ENCODE results near the gene SERPINB6.
A peak's percentile ranks its signal among the peaks of the same experiment; 100 is the strongest.

Gene SERPINB6

GRCh38 chr6:2900221-2900807, 71.1 kb downstream of the SERPINB6 start:
- H3F3A ChIP-seq (ENCODE audit: insufficient read depth, low read length) = no peaks in the 10 kb centered on the region
- peaks cover 71% of the 10 kb centered on the region for H3K36me3 ChIP-seq (ENCODE audit: insufficient read depth, low read length)
- H3K27me3 ChIP-seq (ENCODE audit: insufficient read depth, low read length) = no peaks in the 10 kb centered on the region
- peak overlapping the region; percentile 96; the same call in 1 of the 2 replicates for H3K9ac ChIP-seq (ENCODE audit: low read length)
- no peaks in the 10 kb centered on the region for H3K9me2 ChIP-seq (ENCODE audit: low read depth, low read length)
- no peaks in the 10 kb centered on the region for H4K20me1 ChIP-seq (ENCODE audit: insufficient read depth, low read length)
- no peak overlapping the region for H2AFZ ChIP-seq (ENCODE audit: low read length)
- peak overlapping the region; percentile 86 for H3K27ac ChIP-seq (ENCODE audit: low read depth, low read length, poor library complexity, severe bottlenecking)
- H3K4me1 ChIP-seq (ENCODE audit: insufficient read depth, low read length, severe bottlenecking) = peaks cover 63% of the 10 kb centered on the region
- TF ChIP-seq CTCF (IDR thresholded peaks at IDR 0.05; ENCODE audit: low read length) (no peak), EZH2 (IDR thresholded peaks at IDR 0.05; ENCODE audit: borderline replicate concordance, low read length) (no peak)
- no peaks in the 10 kb centered on the region for H3K9me3 ChIP-seq (ENCODE audit: low read length)
- peak overlapping the region; percentile 81 for H3K4me2 ChIP-seq (ENCODE audit: low read length)
- H3K79me2 ChIP-seq (ENCODE audit: insufficient read depth, low read length) = peaks cover 35% of the 10 kb centered on the region
- H3K4me3 ChIP-seq (ENCODE audit: low read depth, low read length, poor library complexity, severe bottlenecking) = peak overlapping the region; percentile 92

- Histone ChIP-seq H4K20me1 (ENCODE audit: insufficient read depth, low read length) (no peaks in the 10 kb centered on the region), H3K9ac (ENCODE audit: low read length) (peak overlapping the region; percentile 96; the same call in 1 of the 2 replicates), H3K27me3 (ENCODE audit: insufficient read depth, low read length) (no peaks in the 10 kb centered on the region), H3K4me1 (ENCODE audit: insufficient read depth, low read length, severe bottlenecking) (peaks cover 56% of the 10 kb centered on the region), H3F3A (ENCODE audit: insufficient read depth, low read length) (no peaks in the 10 kb centered on the region), H3K9me2 (ENCODE audit: low read depth, low read length) (no peaks in the 10 kb centered on the region), H2AFZ (ENCODE audit: low read length) (no peak overlapping the region), H3K36me3 (ENCODE audit: insufficient read depth, low read length) (peaks cover 78% of the 10 kb centered on the region), H3K79me2 (ENCODE audit: insufficient read depth, low read length) (peaks cover 35% of the 10 kb centered on the region), H3K4me3 (ENCODE audit: low read depth, low read length, poor library complexity, severe bottlenecking) (peak overlapping the region; percentile 92), H3K27ac (ENCODE audit: low read depth, low read length, poor library complexity, severe bottlenecking) (peak overlapping the region; percentile 86), H3K4me2 (ENCODE audit: low read length) (peak overlapping the region; percentile 81; the same call in 1 of the 2 replicates), H3K9me3 (ENCODE audit: low read length) (no peaks in the 10 kb centered on the region)
- no peak for TF ChIP-seq CTCF (IDR thresholded peaks at IDR 0.05; ENCODE audit: low read length)
- no peak for TF ChIP-seq EZH2 (IDR thresholded peaks at IDR 0.05; ENCODE audit: borderline replicate concordance, low read length)
Measured at GRCh38 chr6:2899596-2899995, 71.8 kb downstream of the SERPINB6 start.
